K562 (cell line): ENCODE measurements around the gene TRA2B.

Source experiments
- ARNT ChIP-seq, 2 experiments: fragments of 450-650 bp; IDR thresholded peaks; 2 replicates each; pipeline ENCODE4 v1.6.1; 2016; ENCODE audit warnings: mild to moderate bottlenecking in 1 of 2
- CTCF ChIP-seq, 3 experiments: IDR thresholded peaks in 2 of 3; conservative IDR thresholded peaks in 1 of 3; 2 replicates each; pipeline ENCODE4 v1.5.1; 2011 to 2012; ENCODE audit warnings: low read length in 3 of 3, mild to moderate bottlenecking in 3 of 3, control low read depth in 2 of 3, improper control_type of control experiment in 1 of 3, inconsistent platforms in 1 of 3, low read depth in 1 of 3, mixed read lengths in 1 of 3, moderate library complexity in 1 of 3; ENCODE audit not compliant: insufficient read depth in 2 of 3
- ETV6 ChIP-seq, 3 experiments: fragments of 150-350 bp in 1 of 3; sonication (generic) in 1 of 3; formaldehyde crosslinking in 1 of 3; IDR thresholded peaks; 2 replicates each; pipeline versions ENCODE4 v1.6.1 to v1.8.0; 2014 to 2022; ENCODE audit warnings: borderline replicate concordance in 2 of 3, low read depth in 2 of 3, antibody characterized with exemption in 1 of 3, low read length in 1 of 3, mild to moderate bottlenecking in 1 of 3, missing genetic modification reagents in 1 of 3
- POLR2AphosphoS5 ChIP-seq: IDR thresholded peaks from 2 replicates; pipeline ENCODE4 v1.6.1; 2011; ENCODE audit warnings: mild to moderate bottlenecking, low read depth, low read length, moderate library complexity; ENCODE audit not compliant: control insufficient read depth, insufficient read depth
- POLR3G ChIP-seq: IDR thresholded peaks from 2 replicates; pipeline ENCODE4 v1.6.1; 2011; ENCODE audit not compliant: insufficient read length, insufficient replicate concordance; ENCODE audit errors: extremely low read depth
- ZNF518B ChIP-seq: fragments of 250-450 bp; sonication (Bioruptor Pico); IDR thresholded peaks from 2 replicates; pipeline ENCODE4 v1.5.0; 2021; ENCODE audit warnings: mild to moderate bottlenecking, moderate library complexity

- TF ChIP-seq ARNT (IDR thresholded peaks at IDR 0.05) (no peak), POLR2AphosphoS5 (no peak), POLR3G (no peak), CTCF (IDR thresholded peaks at IDR 0.05 in 2 of 3, conservative IDR thresholded peaks at IDR 0.05 in 1 of 3; ENCODE audit: insufficient read depth in 2 of 3, low read depth in 1 of 3, low read length in 3 of 3) (no peak), ZNF518B (CRISPR knock-in tag) (no peak), ETV6 (IDR thresholded peaks at IDR 0.05; ENCODE audit: borderline replicate concordance in 1 of 2, low read depth in 2 of 2, low read length in 1 of 2) (no peak), ETV6 (CRISPR knock-in tag; IDR thresholded peaks at IDR 0.05; ENCODE audit: borderline replicate concordance) (no peak)
Measured at GRCh38 chr3:185866995-185867394, 70.8 kb downstream of the TRA2B start.
